NCI-H2227 (cell line): ENCODE measurements around the gene CENPQ.

Experiments used
- DNase-seq: peaks from one replicate; lab custom pipeline; 2025; ENCODE audit not compliant: unreplicated experiment; lab: John Stamatoyannopoulos, UW

The CENPQ gene

GRCh38 chr6:49540614-49541013 is 77.4 kb downstream of the CENPQ start:
- no peak for DNase-seq

DNA sequence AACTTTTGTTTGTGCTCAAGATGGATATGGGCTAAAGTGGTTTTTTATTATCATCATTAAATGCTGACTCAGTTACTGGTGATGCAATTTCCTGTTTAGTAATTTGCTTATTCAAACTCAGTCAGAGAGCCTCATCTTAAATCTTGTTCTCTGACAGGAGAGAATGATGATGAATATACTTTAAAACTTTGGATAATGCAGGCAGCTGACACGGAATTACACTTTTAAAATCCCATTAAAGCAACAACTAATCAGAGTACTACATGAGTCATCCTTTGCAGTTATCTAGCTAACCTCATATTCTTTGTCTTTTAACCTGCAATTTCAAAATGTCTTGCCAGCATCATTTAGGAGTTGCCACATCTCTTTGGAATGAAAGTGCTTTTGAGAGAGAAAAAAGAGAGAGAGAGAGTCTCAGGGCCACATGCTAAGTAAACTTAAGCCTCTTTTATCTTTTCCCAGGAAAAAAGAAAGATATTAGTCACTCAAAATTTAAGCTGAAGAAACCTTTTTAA is 78.1 kb downstream of the CENPQ start:
- DNase-seq: peak; percentile 1

- DNase-seq: no peak
Measured at GRCh38 chr6:49541936-49542335, 78.8 kb downstream of the CENPQ start.
